K562 (cell line): ENCODE data around the gene PTPRZ1. TPM values are rescaled to one million over a fixed set of nuclear protein-coding genes. Genes with fewer than 3 reads are reported as not detected.

ENCODE experiments used
- ATAC-seq: fragments of 200-7000 bp; cut with Tn5 transposase; 3 replicates; pipeline ENCODE4 v1.9.1; 2020; ENCODE audit warnings: moderate library complexity
- BruUV-seq: library from RNA; stranded (reverse); fragments of 400-500 nt; replicated peaks from 2 replicates; lab custom pipeline; 2021; lab: Mats Ljungman, UMichigan
- CTCF ChIA-PET: fragments of 300-600 bp; formaldehyde crosslinking; extraction: SDS; loops from one replicate; lab custom pipeline; 2021; ENCODE audit warnings: low intra/inter-chr PET ratio; lab: Yijun Ruan, JAX
- POLR2A ChIA-PET: fragments of 300-600, 350-650 bp; sonication (Branson Sonifier 250); formaldehyde crosslinking; extraction: SDS; loops from one replicate; lab custom pipeline; 2021; ENCODE audit warnings: antibody characterized with exemption, inconsistent platforms; lab: Yijun Ruan, JAX
- DNase-seq, 4 experiments: peaks; one replicate each; pipeline versions ENCODE4 v3.0.0 to v3.0.0-alpha.2; 2011 to 2018; ENCODE audit warnings: low spot score in 3 of 4, mixed read lengths in 3 of 4; ENCODE audit errors: extremely low read depth in 1 of 4
- FAIRE-seq: peaks from 2 replicates; lab custom pipeline; 2011; peaks lifted over from hg19 to GRCh38; lab: Jason Lieb, UNC
- H2AFZ ChIP-seq: 2 replicates; pipeline ENCODE4 v1.6.0; 2011; ENCODE audit warnings: low read depth, low read length, control low read depth, inconsistent platforms
- H3K27ac ChIP-seq: fragments of 200-600 bp; 3 replicates; pipeline ENCODE4 v1.8.0; 2011; ENCODE audit warnings: low read depth, mild to moderate bottlenecking, control low read depth, inconsistent platforms, low read length, moderate library complexity, mixed read lengths; ENCODE audit errors: extremely low read depth
- H3K27me3 ChIP-seq, 2 experiments: fragments of 300-600 bp in 1 of 2; 2 replicates in 1 of 2; 3 replicates in 1 of 2; pipeline versions ENCODE4 v1.6.0 to v1.8.0; 2011; ENCODE audit warnings: inconsistent platforms in 2 of 2, low read length in 2 of 2, mild to moderate bottlenecking in 1 of 2, mixed read lengths in 1 of 2, moderate library complexity in 1 of 2; ENCODE audit not compliant: control insufficient read depth in 2 of 2, insufficient read depth in 2 of 2
- H3K36me3 ChIP-seq: fragments of 300-600 bp; 3 replicates; pipeline ENCODE4 v1.8.0; 2011; ENCODE audit warnings: mild to moderate bottlenecking, low read length, inconsistent platforms; ENCODE audit not compliant: control insufficient read depth, insufficient read depth
- H3K4me1 ChIP-seq, 2 experiments: fragments of 200-600 bp in 1 of 2; replicated peaks in 1 of 2; 2 replicates in 1 of 2; 3 replicates in 1 of 2; pipeline versions ENCODE4 v1.5.1 to v1.8.0; 2011; ENCODE audit warnings: inconsistent platforms in 2 of 2, low read length in 2 of 2, mild to moderate bottlenecking in 1 of 2, mixed read lengths in 1 of 2, moderate library complexity in 1 of 2; ENCODE audit not compliant: control insufficient read depth in 2 of 2, insufficient read depth in 2 of 2
- H3K4me2 ChIP-seq: 2 replicates; pipeline ENCODE4 v1.6.1; 2011; ENCODE audit warnings: low read length, control low read depth, inconsistent platforms, mixed read lengths; ENCODE audit not compliant: insufficient read depth
- H3K4me3 ChIP-seq: fragments of 200-600 bp; sonication (generic), shearing (Covaris generic); 2 replicates; pipeline ENCODE4 v1.5.1; 2016; ENCODE audit warnings: control low read depth, inconsistent platforms
- H3K79me2 ChIP-seq: fragments of 200-600 bp; 3 replicates; pipeline ENCODE4 v1.8.0; 2011; ENCODE audit warnings: low read length, inconsistent platforms; ENCODE audit not compliant: control insufficient read depth, insufficient read depth
- H3K9ac ChIP-seq, 2 experiments: 2 replicates each; pipeline versions ENCODE4 v1.6.0 to v1.6.1; 2011; ENCODE audit warnings: low read depth in 2 of 2, low read length in 2 of 2, control low read depth in 1 of 2, inconsistent platforms in 1 of 2, mild to moderate bottlenecking in 1 of 2, mixed read lengths in 1 of 2; ENCODE audit not compliant: insufficient read depth in 1 of 2
- H3K9me1 ChIP-seq: one replicate; pipeline ENCODE4 v1.6.0; 2011; ENCODE audit warnings: inconsistent platforms, mild to moderate bottlenecking, low read length, moderate library complexity; ENCODE audit not compliant: control insufficient read depth, insufficient read depth
- H3K9me3 ChIP-seq: replicated peaks from 2 replicates; pipeline ENCODE4 v1.5.1; 2011; ENCODE audit warnings: low read depth, low read length, inconsistent platforms; ENCODE audit not compliant: control insufficient read depth, insufficient read depth
- H4K20me1 ChIP-seq: replicated peaks from 2 replicates; pipeline ENCODE4 v1.6.1; 2011; ENCODE audit warnings: low read length, inconsistent platforms, mixed read lengths; ENCODE audit not compliant: control insufficient read depth, insufficient read depth
- ARID3A ChIP-seq: IDR thresholded peaks from 2 replicates; pipeline ENCODE4 v1.6.1; 2012; ENCODE audit warnings: low read depth, low read length, improper control_type of control experiment, borderline replicate concordance
- PCBP2 ChIP-seq: fragments of 200-400 bp; formaldehyde crosslinking; IDR thresholded peaks from 2 replicates; pipeline ENCODE4 v1.6.1; 2018; ENCODE audit warnings: low read length, low read depth, mild to moderate bottlenecking, moderate library complexity; ENCODE audit not compliant: poor library complexity, severe bottlenecking
- TAF9B ChIP-seq: fragments of 450-650 bp; IDR thresholded peaks from 2 replicates; pipeline ENCODE4 v1.6.1; 2018; ENCODE audit warnings: mild to moderate bottlenecking; ENCODE audit not compliant: partially characterized antibody
- ZNF655 ChIP-seq: fragments of 250-450 bp; sonication (Bioruptor Pico); IDR thresholded peaks from 2 replicates; pipeline ENCODE4 v1.5.0; 2021
- WGBS: fragments of 100-300 bp; shearing (Covaris generic); methylation state at CpG from one replicate; pipeline ENCODE4 v1.1.6; 2016; ENCODE audit warnings: low coverage, mixed read lengths; ENCODE audit not compliant: insufficient coverage; ENCODE audit errors: missing lambda C conversion rate; 5-methylcytosine and 5-hydroxymethylcytosine counted together
- in situ Hi-C: fragments of 300-500 bp; cut with MboI; formaldehyde crosslinking; loops from 4 replicates; pipeline ENCODE4 v1.15.0; 2018; ENCODE audit warnings: inconsistent platforms, mixed read lengths
- intact Hi-C: fragments of 100-400 bp; cut with micrococcal nuclease; formaldehyde crosslinking; loops from 2 replicates; pipeline ENCODE4 v1.14.2; 2022
- polyA plus RNA-seq, 8 experiments: library from polyadenylated mRNA; depleted of rRNA in 4 of 8; stranded (reverse) in 5 of 8; unstranded in 3 of 8; fragments of >200 nt; fragmentation: Nextera tagmentation in 2 of 8; fragmentation: Illumina TruSeq in 1 of 8; extraction: Ambion mirVana in 2 of 8; extraction: Trizol in 1 of 8; gene quantifications; 2 replicates each; pipeline versions ENCODE4 v1.2.1 to v1.2.3, GENCODE V29; 2011 to 2014; ENCODE audit warnings: inconsistent platforms in 1 of 8, missing spikeins in 1 of 8
- total RNA-seq, 7 experiments: library from RNA; depleted of rRNA in 6 of 7; stranded (reverse); fragments of >200 nt in 6 of 7; fragmentation: Illumina TruSeq in 2 of 7; extraction: Trizol in 2 of 7; gene quantifications; 2 replicates each; pipeline versions ENCODE4 v1.2.1 to v1.2.3, GENCODE V29; 2011 to 2021; ENCODE audit warnings: low replicate concordance in 1 of 7

Gene PTPRZ1
- total and polyA plus RNA-seq, 9 of the 15 experiments (the other 6 are each of a cell fraction or from before 2014, with no cell fraction given): 0.04 TPM; not detected in 7

- WGBS: 0% methylated on average over 1 of the region's 1 CpG
- DNase-seq (no peak), FAIRE-seq (no peak), ATAC-seq (no peak)
- in situ Hi-C loops: no loop called here
- Histone ChIP-seq H3K27ac (no peak overlapping the region), H3K9ac (no peak overlapping the region), H4K20me1 (no peaks in the 10 kb centered on the region), H3K79me2 (no peaks in the 10 kb centered on the region), H3K4me3 (no peak overlapping the region), H3K36me3 (no peaks in the 10 kb centered on the region), H2AFZ (no peak overlapping the region), H3K27me3 (no peaks in the 10 kb centered on the region), H3K9me3 (no peaks in the 10 kb centered on the region), H3K9me1 (no peaks in the 10 kb centered on the region), H3K4me2 (no peak overlapping the region), H3K4me1 (no peaks in the 10 kb centered on the region)
- BruUV-seq: no TSS peak
- intact Hi-C loops: no loop called here
- POLR2A ChIA-PET: no interaction called here
- TF ChIP-seq ARID3A (no peak), TAF9B (peak; percentile 26), PCBP2 (peak; percentile 89)
- CTCF ChIA-PET: no interaction called here
Observed at GRCh38 chr7:121879544-121879943, 6.6 kb downstream of the PTPRZ1 start.

GRCh38 chr7:121882731-121883130, 9.8 kb downstream of the PTPRZ1 start:
- no peak for TF ChIP-seq ZNF655 (CRISPR knock-in tag)
- FAIRE-seq (no peak), DNase-seq (no peak), ATAC-seq (no peak)
- Histone ChIP-seq H4K20me1 (no peaks in the 10 kb centered on the region), H3K4me1 (no peaks in the 10 kb centered on the region), H3K27me3 (no peaks in the 10 kb centered on the region), H3K9me3 (no peaks in the 10 kb centered on the region), H3K9me1 (no peaks in the 10 kb centered on the region), H3K79me2 (no peaks in the 10 kb centered on the region), H3K27ac (no peak overlapping the region), H2AFZ (no peak overlapping the region), H3K4me3 (no peak overlapping the region), H3K4me2 (no peak overlapping the region), H3K9ac (no peak overlapping the region), H3K36me3 (no peaks in the 10 kb centered on the region)
- BruUV-seq: no TSS peak
- in situ Hi-C loops: no loop called here
- 2% methylated on average over 2 of the region's 2 CpGs for WGBS
- CTCF ChIA-PET: no interaction called here
- POLR2A ChIA-PET: no interaction called here
- intact Hi-C loops: no loop called here
